Measurements from ENCODE around the gene MSH3. TPM values are rescaled to one million over a fixed set of nuclear protein-coding genes. Genes with fewer than 3 reads are reported as not detected.

MSH3 gene
- total RNA-seq, 1 experiment from 2014 or later: 21.9 TPM

DNA sequence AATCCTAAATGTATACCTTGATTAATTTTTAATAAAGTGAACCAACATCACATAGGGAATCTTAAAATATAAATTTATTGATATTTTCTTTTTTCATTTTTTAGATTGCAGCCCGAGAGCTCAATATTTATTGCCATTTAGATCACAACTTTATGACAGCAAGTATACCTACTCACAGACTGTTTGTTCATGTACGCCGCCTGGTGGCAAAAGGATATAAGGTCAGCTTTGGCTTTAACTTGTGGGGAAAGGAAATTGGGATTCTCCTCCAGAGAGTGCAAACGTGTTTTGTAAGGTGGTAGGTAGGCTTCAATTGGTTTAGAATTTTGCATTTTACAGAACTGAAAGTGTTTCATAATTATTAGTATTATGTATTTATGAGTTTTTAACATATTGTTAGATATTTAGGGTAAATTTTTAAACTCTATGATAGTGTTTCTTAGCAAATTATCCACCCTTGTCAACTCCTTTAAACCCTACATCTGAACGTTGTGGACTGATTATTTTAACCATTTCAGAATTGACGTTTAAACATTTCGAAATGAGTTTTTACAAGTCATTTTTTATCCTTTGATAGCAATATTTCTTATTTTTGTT is 17.8 kb downstream of the MSH3 start:
- ChIA-PET CTCF (interaction anchor here (0.5 to 3.0 kb wide), 20 partner anchors 11 to 522 kb away, joined by 3 to 35 read pairs (median 3); no protein-coding TSS in a partner anchor), POLR2A (interaction anchor here (1.0 to 1.9 kb wide), 5 partner anchors 184 to 264 kb away, joined by 3 to 5 read pairs (median 5); partner anchors contain the start of genes FAM151B and ZFYVE16)
- Mint-ChIP-seq H3K4me1 (ENCODE audit: insufficient read depth, unreplicated experiment) (no peaks in the 10 kb centered on the region), H3K4me3 (ENCODE audit: unreplicated experiment) (no peak overlapping the region), H3K36me3 (ENCODE audit: insufficient read depth, unreplicated experiment) (peaks cover 67% of the 10 kb centered on the region), H3K27ac (ENCODE audit: low read depth, unreplicated experiment) (peak overlapping the region; percentile 73), H3K27me3 (ENCODE audit: insufficient read depth, unreplicated experiment) (no peaks in the 10 kb centered on the region), H3K9me3 (ENCODE audit: unreplicated experiment) (no peaks in the 10 kb centered on the region)
- peak; percentile 54 for TF ChIP-seq CTCF (IDR thresholded peaks at IDR 0.05; ENCODE audit: unreplicated experiment)
- intact Hi-C loops (cut with micrococcal nuclease): loop anchor here (1.0 to 2.0 kb wide), 3 partner anchors 184 to 326 kb away; partner anchors contain the start of gene FAM151B
- no TSS peak for BruUV-seq (replicated peaks)
- DNase-seq (ENCODE audit: unreplicated experiment): peak; percentile 88

DNA sequence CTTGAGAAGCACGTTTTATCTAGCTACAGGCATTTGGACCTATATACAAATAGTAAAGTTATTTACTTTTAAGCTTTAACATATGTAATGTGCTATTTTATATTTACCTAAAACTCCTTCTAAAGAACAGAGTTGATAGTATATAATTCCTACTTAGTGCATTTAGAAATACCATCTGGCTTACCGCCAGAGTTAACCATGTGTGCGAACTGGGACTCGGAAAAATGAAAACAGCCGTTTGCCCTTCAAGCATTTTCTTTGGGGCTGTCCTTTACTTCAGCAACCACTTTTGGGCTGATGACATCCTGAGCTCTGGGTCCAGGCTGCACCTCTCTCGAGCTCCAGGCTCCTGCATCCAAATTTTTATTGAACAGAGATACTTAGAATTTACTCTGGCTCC is 22.3 kb downstream of the MSH3 start:
- ChIA-PET CTCF (interaction anchor here (0.6 to 0.7 kb wide), 2 partner anchors 12 to 292 kb away, joined by 3 read pairs; no protein-coding TSS in a partner anchor), POLR2A (no interaction called here)
- intact Hi-C loops (cut with micrococcal nuclease): no loop called here
- Mint-ChIP-seq H3K9me3 (ENCODE audit: unreplicated experiment) (no peaks in the 10 kb centered on the region), H3K27me3 (ENCODE audit: insufficient read depth, unreplicated experiment) (no peaks in the 10 kb centered on the region), H3K27ac (ENCODE audit: low read depth, unreplicated experiment) (no peak overlapping the region), H3K36me3 (ENCODE audit: insufficient read depth, unreplicated experiment) (peaks cover 66% of the 10 kb centered on the region), H3K4me3 (ENCODE audit: unreplicated experiment) (no peak overlapping the region), H3K4me1 (ENCODE audit: insufficient read depth, unreplicated experiment) (no peaks in the 10 kb centered on the region)
- no peak for TF ChIP-seq CTCF (IDR thresholded peaks at IDR 0.05; ENCODE audit: unreplicated experiment)
- DNase-seq (ENCODE audit: unreplicated experiment): no peak
- BruUV-seq (replicated peaks): no TSS peak

GRCh38 chr5:80686757-80687156 is 32.3 kb downstream of the MSH3 start:
- CTCF ChIA-PET: interaction anchor here (0.6 to 3.0 kb wide), 14 partner anchors 9 to 1538 kb away, joined by 3 to 29 read pairs (median 4); no protein-coding TSS in a partner anchor
- Mint-ChIP-seq H3K36me3 (ENCODE audit: insufficient read depth, unreplicated experiment) (peaks cover 24% of the 10 kb centered on the region), H3K27ac (ENCODE audit: low read depth, unreplicated experiment) (no peak overlapping the region), H3K4me1 (ENCODE audit: insufficient read depth, unreplicated experiment) (no peaks in the 10 kb centered on the region), H3K4me3 (ENCODE audit: unreplicated experiment) (no peak overlapping the region), H3K9me3 (ENCODE audit: unreplicated experiment) (no peaks in the 10 kb centered on the region), H3K27me3 (ENCODE audit: insufficient read depth, unreplicated experiment) (no peaks in the 10 kb centered on the region)
- TF ChIP-seq CTCF (IDR thresholded peaks at IDR 0.05; ENCODE audit: unreplicated experiment): peak; percentile 29
- BruUV-seq (replicated peaks): no TSS peak
- intact Hi-C loops (cut with micrococcal nuclease): loop anchor here (1.0 to 10.0 kb wide), 3 partner anchors 479 to 614 kb away; partner anchors contain the start of gene ZCCHC9
- POLR2A ChIA-PET: interaction anchor here (1.0 kb wide), 1 partner anchor 78 kb away, joined by 3 read pairs; no protein-coding TSS in a partner anchor
- DNase-seq (ENCODE audit: unreplicated experiment): peak; percentile 25

DNA sequence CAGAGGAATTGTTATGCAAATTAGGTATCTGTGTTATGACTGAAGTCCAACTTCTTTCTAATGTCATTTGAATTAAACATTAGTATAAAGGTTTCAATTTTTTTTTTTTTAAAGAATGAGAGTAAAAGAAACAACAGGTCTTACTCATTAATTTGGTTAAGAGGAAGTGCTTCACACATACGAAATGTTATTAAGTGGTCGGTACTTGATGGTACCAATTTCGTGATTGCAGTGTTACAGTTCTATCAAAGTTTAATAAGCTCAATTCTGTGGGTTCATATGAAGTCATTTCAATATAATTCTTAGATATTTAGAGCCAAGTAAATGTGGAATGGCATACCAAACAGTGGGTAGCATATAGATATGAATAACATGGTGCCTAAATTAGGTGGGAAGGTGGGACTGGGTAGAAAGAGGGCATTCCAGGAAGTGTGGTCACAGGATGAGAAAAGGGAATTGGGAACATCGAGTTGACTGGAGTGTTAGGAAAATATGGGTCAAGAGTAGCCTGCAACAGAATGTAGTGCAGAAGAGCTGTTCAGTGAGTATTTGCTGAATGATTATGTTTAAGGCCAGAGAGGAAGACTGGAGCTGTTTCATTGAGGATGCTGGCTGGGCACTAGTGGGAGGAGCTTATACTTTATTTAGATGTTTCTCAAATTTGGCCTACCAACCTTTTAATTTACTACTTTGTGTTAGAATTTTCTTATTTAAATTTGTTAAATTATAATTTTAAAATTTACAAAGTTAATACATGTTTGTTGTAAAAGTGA is 34.4 kb downstream of the MSH3 start:
- no peaks in the 10 kb centered on the region for H3K9me3 Mint-ChIP-seq (ENCODE audit: unreplicated experiment)
- no TSS peak for BruUV-seq (replicated peaks)
- H3K27ac Mint-ChIP-seq (ENCODE audit: low read depth, unreplicated experiment): no peak overlapping the region
- intact Hi-C loops (cut with micrococcal nuclease): loop anchor here (1.0 to 10.0 kb wide), 2 partner anchors 419 to 506 kb away; no protein-coding TSS in a partner anchor
- no peak for TF ChIP-seq CTCF (IDR thresholded peaks at IDR 0.05; ENCODE audit: unreplicated experiment)
- ChIA-PET CTCF (interaction anchor here (0.6 to 3.0 kb wide), 8 partner anchors 9 to 506 kb away, joined by 3 to 29 read pairs (median 4); no protein-coding TSS in a partner anchor), POLR2A (interaction anchor here (0.7 kb wide), 2 partner anchors 582 to 1969 kb away, joined by 3 read pairs; no protein-coding TSS in a partner anchor)
- no peaks in the 10 kb centered on the region for H3K4me1 Mint-ChIP-seq (ENCODE audit: insufficient read depth, unreplicated experiment)
- H3K4me3 Mint-ChIP-seq (ENCODE audit: unreplicated experiment): no peak overlapping the region
- peaks cover 12% of the 10 kb centered on the region for H3K36me3 Mint-ChIP-seq (ENCODE audit: insufficient read depth, unreplicated experiment)
- no peaks in the 10 kb centered on the region for H3K27me3 Mint-ChIP-seq (ENCODE audit: insufficient read depth, unreplicated experiment)
- DNase-seq (ENCODE audit: unreplicated experiment): no peak

Measured in MCF 10A (cell line).